ENCODE results near the gene PHACTR1. TPM values are rescaled to one million over a fixed set of nuclear protein-coding genes. Genes with fewer than 3 reads are reported as not detected.

PHACTR1 gene
- total RNA-seq, 1 experiment from 2014 or later: 2.6 TPM

DNA sequence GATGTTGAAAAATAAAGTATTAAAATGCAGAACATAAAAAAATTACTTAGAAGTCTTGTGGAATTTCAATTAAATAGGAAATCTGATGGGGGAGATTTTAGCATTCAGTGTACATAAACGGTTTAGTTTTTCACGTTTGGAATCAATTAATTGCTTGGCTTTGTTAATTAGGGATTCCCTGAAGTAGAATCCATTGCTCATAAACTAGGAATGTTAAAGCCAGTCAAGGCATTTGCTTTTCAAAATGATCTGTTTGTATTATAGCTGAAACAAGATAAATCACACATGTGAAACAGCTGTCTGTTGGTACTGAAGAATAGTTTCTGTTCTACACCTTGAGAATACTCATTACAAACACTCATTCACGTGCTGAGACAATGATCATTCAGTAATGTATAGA is 313.8 kb downstream of the PHACTR1 start:
- H3K27ac ChIP-seq (ENCODE audit: low read depth, low read length, poor library complexity, severe bottlenecking): no peak overlapping the region
- DNase-seq (ENCODE audit: low spot score): no peak
- no peaks in the 10 kb centered on the region for H3K27me3 ChIP-seq (replicated peaks; ENCODE audit: insufficient read depth, low read depth, low read length, poor library complexity)
- ChIA-PET POLR2A (ENCODE audit: low non-redundant PET) (interaction anchor here (0.8 kb wide), 1 partner anchor 10 kb away, joined by 4 read pairs; no protein-coding TSS in a partner anchor), CTCF (no interaction called here)
- TF ChIP-seq EZH2 (IDR thresholded peaks at IDR 0.05; ENCODE audit: borderline replicate concordance, low read depth, low read length, poor library complexity, severe bottlenecking): no peak
- TF ChIP-seq, protein P1, sequence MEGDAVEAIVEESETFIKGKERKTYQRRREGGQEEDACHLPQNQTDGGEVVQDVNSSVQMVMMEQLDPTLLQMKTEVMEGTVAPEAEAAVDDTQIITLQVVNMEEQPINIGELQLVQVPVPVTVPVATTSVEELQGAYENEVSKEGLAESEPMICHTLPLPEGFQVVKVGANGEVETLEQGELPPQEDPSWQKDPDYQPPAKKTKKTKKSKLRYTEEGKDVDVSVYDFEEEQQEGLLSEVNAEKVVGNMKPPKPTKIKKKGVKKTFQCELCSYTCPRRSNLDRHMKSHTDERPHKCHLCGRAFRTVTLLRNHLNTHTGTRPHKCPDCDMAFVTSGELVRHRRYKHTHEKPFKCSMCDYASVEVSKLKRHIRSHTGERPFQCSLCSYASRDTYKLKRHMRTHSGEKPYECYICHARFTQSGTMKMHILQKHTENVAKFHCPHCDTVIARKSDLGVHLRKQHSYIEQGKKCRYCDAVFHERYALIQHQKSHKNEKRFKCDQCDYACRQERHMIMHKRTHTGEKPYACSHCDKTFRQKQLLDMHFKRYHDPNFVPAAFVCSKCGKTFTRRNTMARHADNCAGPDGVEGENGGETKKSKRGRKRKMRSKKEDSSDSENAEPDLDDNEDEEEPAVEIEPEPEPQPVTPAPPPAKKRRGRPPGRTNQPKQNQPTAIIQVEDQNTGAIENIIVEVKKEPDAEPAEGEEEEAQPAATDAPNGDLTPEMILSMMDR (conservative IDR thresholded peaks at IDR 0.05; ENCODE audit: low read depth, low read length): no peak
- H3K4me1 ChIP-seq (ENCODE audit: insufficient read depth, low read length, poor library complexity, severe bottlenecking): no peaks in the 10 kb centered on the region
- intact Hi-C loops (cut with micrococcal nuclease; ENCODE audit: unreplicated experiment): no loop called here
- H3K36me3 ChIP-seq (ENCODE audit: insufficient read depth, low read length, poor library complexity, severe bottlenecking): no peaks in the 10 kb centered on the region
- H3K4me3 ChIP-seq (ENCODE audit: low read depth, low read length, poor library complexity, severe bottlenecking): no peak overlapping the region
- BruUV-seq (replicated peaks): no TSS peak
- H3K9me3 ChIP-seq (ENCODE audit: low read depth, low read length, poor library complexity, severe bottlenecking): no peaks in the 10 kb centered on the region

DNA sequence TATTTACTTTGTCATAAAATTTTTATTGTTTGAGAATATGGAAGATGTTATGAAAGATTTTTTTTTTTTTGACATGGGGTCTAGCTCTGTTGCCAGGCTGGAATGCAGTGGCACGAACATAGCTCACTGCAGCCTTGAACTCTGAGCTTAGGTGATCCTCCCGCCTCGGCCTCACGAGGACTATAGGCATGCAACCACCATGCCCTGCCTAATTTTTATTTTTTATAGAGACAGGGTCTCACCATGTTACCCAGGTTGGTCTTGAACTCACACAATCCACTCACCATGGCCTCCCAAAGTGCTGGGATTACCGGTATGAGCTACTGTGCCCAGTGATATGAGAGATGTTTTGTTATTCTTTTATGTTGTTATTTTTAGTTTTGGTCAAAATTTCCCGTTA is 316.0 kb downstream of the PHACTR1 start:
- Histone ChIP-seq H3K4me3 (ENCODE audit: low read depth, low read length, poor library complexity, severe bottlenecking) (no peak overlapping the region), H3K9me3 (ENCODE audit: low read depth, low read length, poor library complexity, severe bottlenecking) (no peaks in the 10 kb centered on the region), H3K27me3 (replicated peaks; ENCODE audit: insufficient read depth, low read depth, low read length, poor library complexity) (no peaks in the 10 kb centered on the region), H3K27ac (ENCODE audit: low read depth, low read length, poor library complexity, severe bottlenecking) (no peak overlapping the region), H3K4me1 (ENCODE audit: insufficient read depth, low read length, poor library complexity, severe bottlenecking) (peaks cover 5% of the 10 kb centered on the region), H3K36me3 (ENCODE audit: insufficient read depth, low read length, poor library complexity, severe bottlenecking) (no peaks in the 10 kb centered on the region)
- no TSS peak for BruUV-seq (replicated peaks)
- DNase-seq (ENCODE audit: low spot score): no peak
- POLR2A ChIA-PET (ENCODE audit: low non-redundant PET): no interaction called here
- intact Hi-C loops (cut with micrococcal nuclease; ENCODE audit: unreplicated experiment): no loop called here
- CTCF ChIA-PET: interaction anchor here (0.6 kb wide), 1 partner anchor 26 kb away, joined by 5 read pairs; no protein-coding TSS in a partner anchor
- no peak for TF ChIP-seq EZH2 (IDR thresholded peaks at IDR 0.05; ENCODE audit: borderline replicate concordance, low read depth, low read length, poor library complexity, severe bottlenecking)
- TF ChIP-seq, protein P1 (conservative IDR thresholded peaks at IDR 0.05; ENCODE audit: low read depth, low read length): no peak

DNA sequence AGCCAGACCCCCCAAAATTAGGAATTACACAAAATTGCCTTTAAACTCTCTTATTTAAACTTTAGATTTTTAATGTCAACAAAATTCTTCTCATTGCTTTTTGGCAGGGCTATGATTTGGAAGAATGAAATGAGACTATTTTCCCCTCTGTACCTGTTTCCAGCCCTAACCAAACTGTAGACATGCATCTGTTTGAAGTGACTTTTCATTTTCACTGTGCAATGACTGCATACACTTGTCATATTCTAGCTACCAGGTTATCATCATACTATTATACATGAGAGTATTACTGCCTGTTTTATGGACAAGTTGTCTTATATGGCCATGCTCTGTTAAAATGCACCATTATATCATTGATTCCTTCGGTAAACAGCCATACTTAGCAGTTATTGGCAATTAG is 316.6 kb downstream of the PHACTR1 start:
- Histone ChIP-seq H3K27me3 (replicated peaks; ENCODE audit: insufficient read depth, low read depth, low read length, poor library complexity) (no peaks in the 10 kb centered on the region), H3K9me3 (ENCODE audit: low read depth, low read length, poor library complexity, severe bottlenecking) (no peaks in the 10 kb centered on the region), H3K27ac (ENCODE audit: low read depth, low read length, poor library complexity, severe bottlenecking) (no peak overlapping the region), H3K4me3 (ENCODE audit: low read depth, low read length, poor library complexity, severe bottlenecking) (no peak overlapping the region), H3K4me1 (ENCODE audit: insufficient read depth, low read length, poor library complexity, severe bottlenecking) (peaks cover 5% of the 10 kb centered on the region), H3K36me3 (ENCODE audit: insufficient read depth, low read length, poor library complexity, severe bottlenecking) (no peaks in the 10 kb centered on the region)
- ChIA-PET CTCF (interaction anchor here (0.6 kb wide), 1 partner anchor 27 kb away, joined by 5 read pairs; no protein-coding TSS in a partner anchor), POLR2A (ENCODE audit: low non-redundant PET) (no interaction called here)
- intact Hi-C loops (cut with micrococcal nuclease; ENCODE audit: unreplicated experiment): no loop called here
- no peak for DNase-seq (ENCODE audit: low spot score)
- TF ChIP-seq, protein P1 (conservative IDR thresholded peaks at IDR 0.05; ENCODE audit: low read depth, low read length): no peak
- TF ChIP-seq EZH2 (IDR thresholded peaks at IDR 0.05; ENCODE audit: borderline replicate concordance, low read depth, low read length, poor library complexity, severe bottlenecking): no peak
- BruUV-seq (replicated peaks): no TSS peak
